ENCODE results near the gene SLC8A1. TPM values are rescaled to one million over a fixed set of nuclear protein-coding genes. Genes with fewer than 3 reads are reported as not detected.

SLC8A1 gene
- total RNA-seq, 1 donor from 2014 or later = 53.8 TPM

GRCh38 chr2:40403233-40403836 lies 48.6 kb downstream of the SLC8A1 start:
- intact Hi-C loops (cut with DNase I) = no loop called here
- no peak for ATAC-seq

GRCh38 chr2:40401896-40402295 lies 50.0 kb downstream of the SLC8A1 start:
- no peak for DNase-seq
- Histone ChIP-seq H3K9me3 (no peaks in the 10 kb centered on the region), H3K27ac (no peak overlapping the region), H3K4me1 (no peaks in the 10 kb centered on the region), H3K4me3 (no peak overlapping the region), H3K36me3 (no peaks in the 10 kb centered on the region), H3K27me3 (no peaks in the 10 kb centered on the region)
- TF ChIP-seq, protein P1, sequence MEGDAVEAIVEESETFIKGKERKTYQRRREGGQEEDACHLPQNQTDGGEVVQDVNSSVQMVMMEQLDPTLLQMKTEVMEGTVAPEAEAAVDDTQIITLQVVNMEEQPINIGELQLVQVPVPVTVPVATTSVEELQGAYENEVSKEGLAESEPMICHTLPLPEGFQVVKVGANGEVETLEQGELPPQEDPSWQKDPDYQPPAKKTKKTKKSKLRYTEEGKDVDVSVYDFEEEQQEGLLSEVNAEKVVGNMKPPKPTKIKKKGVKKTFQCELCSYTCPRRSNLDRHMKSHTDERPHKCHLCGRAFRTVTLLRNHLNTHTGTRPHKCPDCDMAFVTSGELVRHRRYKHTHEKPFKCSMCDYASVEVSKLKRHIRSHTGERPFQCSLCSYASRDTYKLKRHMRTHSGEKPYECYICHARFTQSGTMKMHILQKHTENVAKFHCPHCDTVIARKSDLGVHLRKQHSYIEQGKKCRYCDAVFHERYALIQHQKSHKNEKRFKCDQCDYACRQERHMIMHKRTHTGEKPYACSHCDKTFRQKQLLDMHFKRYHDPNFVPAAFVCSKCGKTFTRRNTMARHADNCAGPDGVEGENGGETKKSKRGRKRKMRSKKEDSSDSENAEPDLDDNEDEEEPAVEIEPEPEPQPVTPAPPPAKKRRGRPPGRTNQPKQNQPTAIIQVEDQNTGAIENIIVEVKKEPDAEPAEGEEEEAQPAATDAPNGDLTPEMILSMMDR (IDR thresholded peaks at IDR 0.05) = no peak
- intact Hi-C loops (cut with DNase I) = no loop called here
- ATAC-seq = no peak

More at GRCh38 chr2:40403233-40403836, 48.6 kb downstream of the SLC8A1 start:
- Histone ChIP-seq H3K27ac (no peak overlapping the region), H3K4me1 (no peaks in the 10 kb centered on the region), H3K36me3 (no peaks in the 10 kb centered on the region), H3K27me3 (no peaks in the 10 kb centered on the region), H3K4me3 (no peak overlapping the region), H3K9me3 (no peaks in the 10 kb centered on the region)
- TF ChIP-seq, protein P1 (IDR thresholded peaks at IDR 0.05) = no peak
- no peak for DNase-seq

DNA sequence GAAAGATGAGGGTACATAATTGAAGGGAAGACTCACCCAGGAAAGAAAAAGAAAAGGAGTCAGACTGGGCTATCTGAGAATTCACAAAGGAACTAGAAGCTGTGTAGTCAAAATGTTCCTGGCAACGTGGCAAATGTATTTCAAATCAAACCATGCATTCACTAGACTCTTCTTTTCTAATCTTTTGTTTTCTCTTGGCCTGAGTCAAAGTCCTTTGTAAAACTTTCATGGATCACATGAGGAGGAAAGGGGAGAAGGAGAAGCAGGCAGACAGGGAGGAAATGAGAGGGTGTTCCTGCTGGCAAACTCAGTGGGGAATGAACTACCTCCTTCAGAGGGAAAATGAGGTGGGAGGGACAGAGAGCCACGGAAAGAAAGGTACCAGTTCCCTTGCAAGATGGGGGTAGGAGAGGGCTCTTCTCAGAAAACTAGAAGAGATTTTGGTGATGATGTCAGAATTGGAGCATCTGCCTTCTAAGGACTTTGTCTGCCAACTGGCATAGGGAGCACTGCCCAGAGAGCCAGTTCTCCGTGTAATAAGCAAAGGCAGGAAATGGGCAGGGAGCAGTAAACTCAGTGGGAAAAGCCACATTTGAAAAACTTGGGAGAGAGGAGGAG lies 51.4 kb downstream of the SLC8A1 start:
- H3K36me3 ChIP-seq = no peaks in the 10 kb centered on the region
- intact Hi-C loops (cut with DNase I) = no loop called here
- DNase-seq = no peak
- H3K27ac ChIP-seq = no peak overlapping the region
- TF ChIP-seq, protein P1 (IDR thresholded peaks at IDR 0.05) = no peak
- no peak for ATAC-seq
- no peak overlapping the region for H3K4me3 ChIP-seq
- H3K4me1 ChIP-seq = no peaks in the 10 kb centered on the region
- H3K9me3 ChIP-seq = no peaks in the 10 kb centered on the region
- H3K27me3 ChIP-seq = no peaks in the 10 kb centered on the region

GRCh38 chr2:40397765-40398164 lies 54.1 kb downstream of the SLC8A1 start:
- intact Hi-C loops (cut with DNase I) = no loop called here
- H3K9me3 ChIP-seq = no peaks in the 10 kb centered on the region
- DNase-seq (no peak), ATAC-seq (no peak)
- no peak overlapping the region for H3K4me3 ChIP-seq
- TF ChIP-seq, protein P1 (IDR thresholded peaks at IDR 0.05) = no peak
- H3K27me3 ChIP-seq = no peaks in the 10 kb centered on the region
- H3K4me1 ChIP-seq = peaks cover 4% of the 10 kb centered on the region
- H3K27ac ChIP-seq = no peak overlapping the region
- no peaks in the 10 kb centered on the region for H3K36me3 ChIP-seq

DNA sequence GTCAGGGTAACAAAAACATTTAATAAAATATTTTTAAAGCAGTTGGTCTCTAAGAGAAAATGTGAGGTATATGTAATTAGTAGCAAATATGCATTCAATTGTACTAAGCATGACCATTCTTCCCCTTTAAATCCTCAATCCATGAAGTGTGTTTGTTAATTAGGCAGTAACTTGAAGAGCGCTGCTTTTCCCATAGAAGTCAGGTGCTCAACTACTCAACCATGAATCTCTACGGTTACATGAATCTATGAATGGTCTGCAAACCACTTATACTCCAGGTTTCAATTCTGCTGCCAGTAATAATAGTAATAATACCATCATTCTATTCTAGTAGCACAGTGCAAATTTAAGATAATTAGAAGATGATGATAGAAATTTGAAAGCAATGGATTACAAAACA lies 55.8 kb downstream of the SLC8A1 start:
- no peak for DNase-seq
- Histone ChIP-seq H3K4me1 (peaks cover 4% of the 10 kb centered on the region), H3K27ac (no peak overlapping the region), H3K9me3 (no peaks in the 10 kb centered on the region), H3K27me3 (no peaks in the 10 kb centered on the region), H3K4me3 (no peak overlapping the region), H3K36me3 (no peaks in the 10 kb centered on the region)
- TF ChIP-seq, protein P1 (IDR thresholded peaks at IDR 0.05) = no peak
- intact Hi-C loops (cut with DNase I) = no loop called here
- no peak for ATAC-seq
